Neutrophil (primary cell): Measurements from ENCODE around the gene COL1A1.

Experiments
- H3K27ac ChIP-seq: fragments of 200-600 bp; sonication (generic); 2 replicates; pipeline ENCODE4 v1.5.1; 2016; ENCODE audit warnings: mild to moderate bottlenecking, moderate library complexity
- H3K27me3 ChIP-seq: fragments of 200-600 bp; sonication (generic); 2 replicates; pipeline ENCODE4 v1.6.0; 2016; ENCODE audit warnings: mild to moderate bottlenecking
- H3K36me3 ChIP-seq: fragments of 200-600 bp; sonication (generic); 2 replicates; pipeline ENCODE4 v1.5.1; 2017
- H3K4me1 ChIP-seq, 2 experiments: fragments of 200-600 bp in 1 of 2; sonication (generic) in 1 of 2; 1 replicate in 1 of 2; 2 replicates in 1 of 2; pipeline versions ENCODE4 v1.5.1 to v1.6.1; 2013 to 2016; ENCODE audit warnings: low read depth in 1 of 2, low read length in 1 of 2, mild to moderate bottlenecking in 1 of 2, moderate library complexity in 1 of 2; ENCODE audit not compliant: control insufficient read depth in 1 of 2, insufficient read depth in 1 of 2
- H3K4me3 ChIP-seq, 2 experiments: fragments of 200-600 bp in 1 of 2; sonication (generic) in 1 of 2; 1 replicate in 1 of 2; 2 replicates in 1 of 2; pipeline ENCODE4 v1.5.1; 2013 to 2016; ENCODE audit warnings: low read depth in 1 of 2, low read length in 1 of 2, mild to moderate bottlenecking in 1 of 2, moderate library complexity in 1 of 2
- H3K9me3 ChIP-seq: fragments of 200-600 bp; sonication (generic); 2 replicates; pipeline ENCODE4 v1.5.1; 2016
- TF ChIP-seq, protein P1 (sequence below): fragments of 200-600 bp; sonication (generic); IDR thresholded peaks from 2 replicates; pipeline ENCODE4 v1.5.1; 2016; ENCODE audit warnings: antibody characterized with exemption

Gene COL1A1

DNA sequence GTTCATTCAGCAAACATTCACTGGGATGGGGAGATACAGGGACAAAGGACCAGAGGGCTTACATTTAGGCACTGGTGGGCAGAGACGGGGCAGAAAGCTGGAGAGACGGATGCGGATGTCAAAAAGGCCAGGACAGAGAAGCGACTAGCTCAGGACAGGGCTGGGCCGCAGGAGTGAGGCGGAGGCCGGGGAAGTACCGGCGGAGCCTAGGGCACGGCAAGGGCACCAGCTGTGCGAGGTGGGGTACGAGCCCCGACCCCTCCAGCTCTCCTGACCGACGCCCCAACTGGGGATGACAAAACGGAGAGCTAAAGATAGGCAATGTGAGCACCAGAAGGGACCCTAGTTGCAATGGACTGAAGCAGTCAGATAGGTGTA, 39.5 kb downstream of the COL1A1 start:
- H3K27ac ChIP-seq: peak overlapping the region; percentile 40
- no peaks in the 10 kb centered on the region for H3K36me3 ChIP-seq
- peaks cover 9% of the 10 kb centered on the region for H3K27me3 ChIP-seq
- H3K9me3 ChIP-seq: no peaks in the 10 kb centered on the region
- H3K4me1 ChIP-seq: peaks cover 13 to 14% of the 10 kb centered on the region in 2 experiments
- H3K4me3 ChIP-seq: peak overlapping the region; percentile 68 to 75
- TF ChIP-seq, protein P1, sequence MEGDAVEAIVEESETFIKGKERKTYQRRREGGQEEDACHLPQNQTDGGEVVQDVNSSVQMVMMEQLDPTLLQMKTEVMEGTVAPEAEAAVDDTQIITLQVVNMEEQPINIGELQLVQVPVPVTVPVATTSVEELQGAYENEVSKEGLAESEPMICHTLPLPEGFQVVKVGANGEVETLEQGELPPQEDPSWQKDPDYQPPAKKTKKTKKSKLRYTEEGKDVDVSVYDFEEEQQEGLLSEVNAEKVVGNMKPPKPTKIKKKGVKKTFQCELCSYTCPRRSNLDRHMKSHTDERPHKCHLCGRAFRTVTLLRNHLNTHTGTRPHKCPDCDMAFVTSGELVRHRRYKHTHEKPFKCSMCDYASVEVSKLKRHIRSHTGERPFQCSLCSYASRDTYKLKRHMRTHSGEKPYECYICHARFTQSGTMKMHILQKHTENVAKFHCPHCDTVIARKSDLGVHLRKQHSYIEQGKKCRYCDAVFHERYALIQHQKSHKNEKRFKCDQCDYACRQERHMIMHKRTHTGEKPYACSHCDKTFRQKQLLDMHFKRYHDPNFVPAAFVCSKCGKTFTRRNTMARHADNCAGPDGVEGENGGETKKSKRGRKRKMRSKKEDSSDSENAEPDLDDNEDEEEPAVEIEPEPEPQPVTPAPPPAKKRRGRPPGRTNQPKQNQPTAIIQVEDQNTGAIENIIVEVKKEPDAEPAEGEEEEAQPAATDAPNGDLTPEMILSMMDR: no peak

DNA sequence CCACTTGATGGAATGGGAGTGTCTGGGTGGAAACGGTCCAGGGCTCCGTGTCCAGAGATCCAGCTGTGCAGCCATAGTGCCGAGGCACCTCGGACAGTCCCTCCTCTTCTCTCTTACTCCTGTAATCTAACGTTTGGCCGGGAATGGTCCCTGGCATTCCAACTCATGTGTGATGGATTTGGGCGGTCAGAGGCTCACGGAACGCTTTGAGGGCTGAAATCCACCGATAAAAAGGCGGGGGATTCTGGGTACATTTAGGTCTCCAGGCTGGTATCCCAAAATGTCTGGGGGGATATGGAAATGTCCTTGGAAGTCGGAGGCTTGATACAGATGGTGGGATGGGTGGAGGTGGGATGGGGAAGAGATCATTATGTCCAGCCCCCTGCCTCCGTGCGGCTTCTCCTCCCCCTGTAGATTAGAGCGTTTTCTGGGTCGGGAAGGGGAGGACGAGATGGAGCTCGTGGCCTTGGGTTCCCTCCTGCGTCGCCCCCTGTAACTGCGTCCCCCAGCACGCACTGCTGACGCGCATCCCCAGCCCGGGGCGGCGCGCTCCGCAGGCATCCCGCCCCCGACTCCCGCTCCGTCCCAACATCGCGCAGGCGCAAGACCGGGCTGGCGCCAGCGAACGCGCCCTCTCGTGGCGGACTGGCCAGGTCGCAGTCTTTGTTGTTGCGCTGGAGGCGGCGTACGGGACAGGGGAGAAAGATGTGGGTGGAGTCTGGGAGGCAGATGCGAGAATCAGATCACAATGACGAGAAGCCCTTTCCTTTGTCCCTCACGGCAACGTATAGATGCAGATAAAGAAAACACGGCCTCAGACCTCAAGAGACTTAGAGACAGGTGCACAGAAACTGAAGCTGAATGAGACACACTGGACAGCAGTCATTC, 40.2 kb downstream of the COL1A1 start:
- Histone ChIP-seq H3K4me3 (peak overlapping the region; percentile 68 to 75), H3K27me3 (peaks cover 9% of the 10 kb centered on the region), H3K36me3 (no peaks in the 10 kb centered on the region), H3K27ac (peak overlapping the region; percentile 40), H3K4me1 (peaks cover 13 to 14% of the 10 kb centered on the region in 2 experiments), H3K9me3 (no peaks in the 10 kb centered on the region)
- TF ChIP-seq, protein P1: peak; percentile 99

DNA sequence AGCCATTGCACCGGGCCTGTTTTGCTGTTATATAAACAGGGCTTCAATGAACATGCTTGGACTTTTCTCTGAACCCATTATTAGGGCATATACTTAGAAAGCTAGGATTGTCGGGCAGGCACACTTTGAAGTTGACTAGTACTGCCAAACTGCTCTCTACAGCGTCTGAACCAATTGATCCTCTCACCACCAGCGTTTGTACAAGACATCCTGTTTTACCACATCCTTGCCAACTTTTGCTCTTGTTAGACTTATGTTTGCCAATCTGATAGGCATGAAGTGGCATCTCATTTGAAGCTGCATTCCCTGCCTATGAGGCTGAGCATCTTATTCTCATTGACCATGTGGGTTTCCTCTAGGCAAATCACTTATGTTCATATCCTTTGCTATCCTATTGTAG, 43.5 kb downstream of the COL1A1 start:
- H3K9me3 ChIP-seq: no peaks in the 10 kb centered on the region
- TF ChIP-seq, protein P1: no peak
- H3K27me3 ChIP-seq: peaks cover 9% of the 10 kb centered on the region
- H3K4me1 ChIP-seq: peaks cover 13 to 14% of the 10 kb centered on the region in 2 experiments
- no peaks in the 10 kb centered on the region for H3K36me3 ChIP-seq
- H3K27ac ChIP-seq: no peak overlapping the region
- H3K4me3 ChIP-seq: no peak overlapping the region

DNA sequence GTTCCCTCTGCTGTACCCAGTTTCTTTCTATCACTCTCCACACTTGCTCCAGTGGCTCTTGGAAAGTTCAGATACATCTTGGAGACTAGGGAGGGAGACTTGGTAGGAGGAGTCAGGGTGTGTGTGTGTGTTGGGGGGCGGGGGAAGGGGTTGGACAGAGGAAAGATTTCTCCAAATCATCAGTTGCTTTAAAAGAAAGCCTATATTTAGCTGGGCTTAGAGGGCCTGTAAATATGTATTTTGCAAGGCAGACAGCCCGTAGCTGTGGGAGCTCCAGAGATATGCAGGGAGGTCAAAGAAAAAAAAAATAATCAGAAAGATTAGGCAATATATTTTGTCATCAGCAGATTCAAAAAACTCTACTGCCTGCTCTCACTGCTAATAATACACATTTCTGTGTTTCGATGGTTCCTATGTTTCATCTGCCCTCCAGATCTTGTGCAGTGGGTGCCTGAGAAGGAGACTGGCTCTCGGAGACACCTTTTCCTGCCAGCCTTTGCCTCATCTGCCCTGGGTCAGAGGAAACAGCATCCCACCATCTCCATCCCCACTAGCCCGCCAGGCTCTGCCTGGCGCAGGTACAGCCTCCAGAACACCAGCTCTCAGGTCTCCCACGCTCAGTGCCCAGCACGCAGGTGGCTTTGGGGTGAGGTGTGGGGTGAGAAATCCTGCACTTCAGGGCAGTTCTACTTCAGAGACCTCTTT, 46.2 kb downstream of the COL1A1 start:
- Histone ChIP-seq H3K9me3 (no peaks in the 10 kb centered on the region), H3K4me1 (peaks cover 14 to 20% of the 10 kb centered on the region in 2 experiments), H3K27ac (no peak overlapping the region), H3K27me3 (no peaks in the 10 kb centered on the region), H3K36me3 (no peaks in the 10 kb centered on the region), H3K4me3 (no peak overlapping the region)
- TF ChIP-seq, protein P1: no peak

DNA sequence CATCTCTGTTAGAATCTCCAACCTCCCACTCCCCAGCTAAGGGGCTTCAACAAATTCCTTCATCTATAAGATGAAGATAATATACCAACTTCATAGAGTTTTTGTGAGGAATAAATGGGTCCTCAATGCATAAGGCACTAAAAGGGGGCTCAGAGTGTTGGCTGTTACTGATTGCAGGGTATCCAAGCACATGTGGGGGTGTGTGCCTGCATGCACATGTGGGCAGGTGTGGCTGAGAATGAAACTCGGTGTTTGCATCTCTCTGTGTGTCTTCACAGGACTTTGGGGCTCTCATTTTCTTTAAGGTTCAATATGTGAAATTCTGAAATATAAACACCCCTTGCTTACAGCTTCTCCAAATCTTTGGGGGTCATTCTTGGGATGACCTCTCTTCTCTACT, 46.8 kb downstream of the COL1A1 start:
- no peaks in the 10 kb centered on the region for H3K27me3 ChIP-seq
- peaks cover 14 to 20% of the 10 kb centered on the region in 2 experiments for H3K4me1 ChIP-seq
- H3K27ac ChIP-seq: peak overlapping the region; percentile 99
- no peak overlapping the region for H3K4me3 ChIP-seq
- no peaks in the 10 kb centered on the region for H3K9me3 ChIP-seq
- H3K36me3 ChIP-seq: no peaks in the 10 kb centered on the region
- TF ChIP-seq, protein P1: no peak
